NCI-H460 (cell line): ENCODE measurements around the gene IGFBP2. TPM values are rescaled to one million over a fixed set of nuclear protein-coding genes. Genes with fewer than 3 reads are reported as not detected.

Source experiments
- DNase-seq: peaks from one replicate; pipeline ENCODE4 v3.0.0-alpha.2; 2016; ENCODE audit warnings: low read depth; ENCODE audit errors: extremely low read depth
- total RNA-seq: library from RNA; depleted of rRNA; stranded (reverse); fragments of >200 nt; shearing (Covaris generic); gene quantifications from 2 replicates; pipeline ENCODE4 v1.2.3, GENCODE V29; 2014

Gene IGFBP2
- total RNA-seq, 1 experiment from 2014 or later = 245 TPM

GRCh38 chr2:216636551-216637450 is 3.6 kb downstream of the IGFBP2 start:
- peak; percentile 65 for DNase-seq

- DNase-seq = no peak
These were observed 4.3 kb downstream of the IGFBP2 start for GRCh38 chr2:216637472-216637871.

GRCh38 chr2:216643986-216644659 is 10.9 kb downstream of the IGFBP2 start:
- DNase-seq = no peak

- no peak for DNase-seq
These were observed 11.8 kb downstream of the IGFBP2 start for GRCh38 chr2:216644842-216645635.

GRCh38 chr2:216645636-216645950 is 12.4 kb downstream of the IGFBP2 start:
- no peak for DNase-seq

GRCh38 chr2:216646116-216646515 is 12.9 kb downstream of the IGFBP2 start:
- no peak for DNase-seq

GRCh38 chr2:216648105-216648504 is 14.9 kb downstream of the IGFBP2 start:
- DNase-seq = no peak

GRCh38 chr2:216649574-216649973 is 16.4 kb downstream of the IGFBP2 start:
- DNase-seq = no peak

GRCh38 chr2:216650626-216651257 is 17.5 kb downstream of the IGFBP2 start:
- DNase-seq = no peak

- DNase-seq = no peak
These were observed 18.2 kb downstream of the IGFBP2 start for GRCh38 chr2:216651351-216651881.

GRCh38 chr2:216652566-216652965 is 19.3 kb downstream of the IGFBP2 start:
- no peak for DNase-seq

- no peak for DNase-seq
These were observed 20.0 kb downstream of the IGFBP2 start for GRCh38 chr2:216653093-216653799.

GRCh38 chr2:216653931-216654365 is 20.7 kb downstream of the IGFBP2 start:
- no peak for DNase-seq

- no peak for DNase-seq
These were observed 21.4 kb downstream of the IGFBP2 start for GRCh38 chr2:216654528-216655052.

GRCh38 chr2:216657086-216657855 is 24.1 kb downstream of the IGFBP2 start:
- no peak for DNase-seq

GRCh38 chr2:216657980-216658379 is 24.8 kb downstream of the IGFBP2 start:
- no peak for DNase-seq

GRCh38 chr2:216658757-216659156 is 25.5 kb downstream of the IGFBP2 start:
- DNase-seq = no peak

- no peak for DNase-seq
These were observed 26.1 kb downstream of the IGFBP2 start for GRCh38 chr2:216659276-216659675.

- DNase-seq = no peak
These were observed 27.3 kb downstream of the IGFBP2 start for GRCh38 chr2:216660496-216660895.
